Activated CD4-positive, alpha-beta T cell treated with anti-CD3 and anti-CD28 coated beads, Interleukin-2, amount 10 ng/mL, durations not matched to agents 7 days and 5 days (primary cell): Measurements from ENCODE around the gene TLR7. TPM values are rescaled to one million over a fixed set of nuclear protein-coding genes. Genes with fewer than 3 reads are reported as not detected.

Experiments used
- CTCF ChIA-PET: fragments of 350-600 bp; sonication (Branson Sonifier 250); formaldehyde crosslinking; loops from one replicate; lab custom pipeline; 2021; ENCODE audit warnings: antibody characterized with exemption; lab: Charles Lee
- POLR2A ChIA-PET: fragments of 350-600 bp; sonication (Branson Sonifier 250); formaldehyde crosslinking; loops from one replicate; lab custom pipeline; 2021; ENCODE audit warnings: antibody characterized with exemption; lab: Charles Lee
- DNase-seq: peaks from one replicate; pipeline ENCODE4 v3.0.0-alpha.2; 2020
- H3K27ac Mint-ChIP-seq: one replicate; pipeline ENCODE4 v1.8.0; 2021; ENCODE audit warnings: mild to moderate bottlenecking, moderate library complexity, mixed read lengths
- H3K27me3 Mint-ChIP-seq: one replicate; pipeline ENCODE4 v1.8.0; 2021; ENCODE audit warnings: mixed read lengths
- H3K36me3 Mint-ChIP-seq: one replicate; pipeline ENCODE4 v1.8.0; 2021; ENCODE audit warnings: low read depth, mixed read lengths
- H3K4me1 Mint-ChIP-seq: one replicate; pipeline ENCODE4 v1.8.0; 2021; ENCODE audit warnings: mixed read lengths
- H3K4me3 Mint-ChIP-seq: one replicate; pipeline ENCODE4 v1.8.0; 2021; ENCODE audit warnings: mild to moderate bottlenecking, moderate library complexity, mixed read lengths
- H3K9me3 Mint-ChIP-seq: one replicate; pipeline ENCODE4 v1.8.0; 2021; ENCODE audit warnings: mixed read lengths
- total RNA-seq, 2 experiments: library from RNA; stranded (reverse); gene quantifications; one replicate each; pipeline ENCODE4 v1.2.3, GENCODE V29; 2021

Gene TLR7
- total RNA-seq, 2 experiments from 2014 or later, result 0.10 to 0.19 TPM

GRCh38 chrX:12912791-12913482 is 46.1 kb downstream of the TLR7 start:
- ChIA-PET POLR2A (no interaction called here), CTCF (interaction anchor here (1.3 kb wide), 1 partner anchor 34 kb away, joined by 3 read pairs; no protein-coding TSS in a partner anchor)
- peaks cover 19% of the 10 kb centered on the region for H3K4me1 Mint-ChIP-seq
- no peaks in the 10 kb centered on the region for H3K9me3 Mint-ChIP-seq
- H3K4me3 Mint-ChIP-seq, result no peak overlapping the region
- no peaks in the 10 kb centered on the region for H3K36me3 Mint-ChIP-seq
- no peak overlapping the region for H3K27ac Mint-ChIP-seq
- peaks cover 2% of the 10 kb centered on the region for H3K27me3 Mint-ChIP-seq
- no peak for DNase-seq

GRCh38 chrX:12917753-12918152 is 50.9 kb downstream of the TLR7 start:
- Mint-ChIP-seq H3K36me3 (no peaks in the 10 kb centered on the region), H3K27me3 (peaks cover 2% of the 10 kb centered on the region), H3K4me1 (no peaks in the 10 kb centered on the region), H3K4me3 (no peak overlapping the region), H3K27ac (no peak overlapping the region), H3K9me3 (peaks cover 3% of the 10 kb centered on the region)
- POLR2A ChIA-PET, result no interaction called here
- no peak for DNase-seq
- CTCF ChIA-PET, result interaction anchor here (0.6 to 1.1 kb wide), 3 partner anchors 29 to 528 kb away, joined by 3 read pairs; no protein-coding TSS in a partner anchor

GRCh38 chrX:12919051-12919450 is 52.2 kb downstream of the TLR7 start:
- Mint-ChIP-seq H3K9me3 (peaks cover 3% of the 10 kb centered on the region), H3K4me1 (no peaks in the 10 kb centered on the region), H3K27ac (no peak overlapping the region), H3K36me3 (no peaks in the 10 kb centered on the region), H3K27me3 (peaks cover 2% of the 10 kb centered on the region), H3K4me3 (no peak overlapping the region)
- POLR2A ChIA-PET, result no interaction called here
- CTCF ChIA-PET, result no interaction called here
- no peak for DNase-seq

- CTCF ChIA-PET, result no interaction called here
- no peaks in the 10 kb centered on the region for H3K27me3 Mint-ChIP-seq
- H3K9me3 Mint-ChIP-seq, result peaks cover 3% of the 10 kb centered on the region
- no peaks in the 10 kb centered on the region for H3K36me3 Mint-ChIP-seq
- no peak overlapping the region for H3K4me3 Mint-ChIP-seq
- H3K27ac Mint-ChIP-seq, result no peak overlapping the region
- no peak for DNase-seq
- no peaks in the 10 kb centered on the region for H3K4me1 Mint-ChIP-seq
- POLR2A ChIA-PET, result no interaction called here
Measured at GRCh38 chrX:12919620-12920019, 52.7 kb downstream of the TLR7 start.

- no peak for DNase-seq
- Mint-ChIP-seq H3K27ac (no peak overlapping the region), H3K4me1 (no peaks in the 10 kb centered on the region), H3K27me3 (peaks cover 3% of the 10 kb centered on the region), H3K36me3 (no peaks in the 10 kb centered on the region), H3K4me3 (no peak overlapping the region), H3K9me3 (peaks cover 3% of the 10 kb centered on the region)
- ChIA-PET POLR2A (no interaction called here), CTCF (no interaction called here)
Measured at GRCh38 chrX:12920990-12921389, 54.1 kb downstream of the TLR7 start.

GRCh38 chrX:12921886-12922598 is 55.2 kb downstream of the TLR7 start:
- Mint-ChIP-seq H3K36me3 (no peaks in the 10 kb centered on the region), H3K4me3 (no peak overlapping the region), H3K27ac (no peak overlapping the region), H3K4me1 (no peaks in the 10 kb centered on the region), H3K9me3 (peaks cover 3% of the 10 kb centered on the region), H3K27me3 (peaks cover 3% of the 10 kb centered on the region)
- POLR2A ChIA-PET, result no interaction called here
- no peak for DNase-seq
- CTCF ChIA-PET, result interaction anchor here (0.7 to 0.9 kb wide), 2 partner anchors 9 to 183 kb away, joined by 3 read pairs; no protein-coding TSS in a partner anchor

- Mint-ChIP-seq H3K27ac (no peak overlapping the region), H3K27me3 (peaks cover 3% of the 10 kb centered on the region), H3K36me3 (no peaks in the 10 kb centered on the region), H3K4me3 (no peak overlapping the region), H3K9me3 (peaks cover 3% of the 10 kb centered on the region), H3K4me1 (no peaks in the 10 kb centered on the region)
- CTCF ChIA-PET, result no interaction called here
- POLR2A ChIA-PET, result no interaction called here
- DNase-seq, result no peak
Measured at GRCh38 chrX:12922599-12922919, 55.7 kb downstream of the TLR7 start.

GRCh38 chrX:12929701-12930100 is 62.8 kb downstream of the TLR7 start:
- peaks cover 6% of the 10 kb centered on the region for H3K9me3 Mint-ChIP-seq
- no peak for DNase-seq
- H3K27me3 Mint-ChIP-seq, result peaks cover 3% of the 10 kb centered on the region
- ChIA-PET POLR2A (interaction anchor here (0.7 kb wide), 1 partner anchor 514 kb away, joined by 3 read pairs; no protein-coding TSS in a partner anchor), CTCF (interaction anchor here (2.1 kb wide), 1 partner anchor 17 kb away, joined by 10 read pairs; no protein-coding TSS in a partner anchor)
- no peaks in the 10 kb centered on the region for H3K4me1 Mint-ChIP-seq
- H3K4me3 Mint-ChIP-seq, result no peak overlapping the region
- no peak overlapping the region for H3K27ac Mint-ChIP-seq
- no peaks in the 10 kb centered on the region for H3K36me3 Mint-ChIP-seq

GRCh38 chrX:12930150-12930549 is 63.3 kb downstream of the TLR7 start:
- no peaks in the 10 kb centered on the region for H3K4me1 Mint-ChIP-seq
- H3K4me3 Mint-ChIP-seq, result no peak overlapping the region
- DNase-seq, result no peak
- ChIA-PET POLR2A (interaction anchor here (0.7 kb wide), 1 partner anchor 514 kb away, joined by 3 read pairs; no protein-coding TSS in a partner anchor), CTCF (interaction anchor here (0.6 to 2.1 kb wide), 3 partner anchors 9 to 684 kb away, joined by 3 to 10 read pairs (median 3); no protein-coding TSS in a partner anchor)
- H3K27ac Mint-ChIP-seq, result no peak overlapping the region
- no peaks in the 10 kb centered on the region for H3K36me3 Mint-ChIP-seq
- peaks cover 2% of the 10 kb centered on the region for H3K27me3 Mint-ChIP-seq
- H3K9me3 Mint-ChIP-seq, result peaks cover 6% of the 10 kb centered on the region

- Mint-ChIP-seq H3K4me1 (no peaks in the 10 kb centered on the region), H3K27ac (no peak overlapping the region), H3K27me3 (no peaks in the 10 kb centered on the region), H3K9me3 (peaks cover 6% of the 10 kb centered on the region), H3K36me3 (no peaks in the 10 kb centered on the region), H3K4me3 (no peak overlapping the region)
- DNase-seq, result no peak
- POLR2A ChIA-PET, result no interaction called here
- CTCF ChIA-PET, result interaction anchor here (1.1 to 1.4 kb wide), 2 partner anchors 14 to 18 kb away, joined by 3 read pairs; no protein-coding TSS in a partner anchor
Measured at GRCh38 chrX:12932244-12932643, 65.4 kb downstream of the TLR7 start.

- peaks cover 4% of the 10 kb centered on the region for H3K9me3 Mint-ChIP-seq
- POLR2A ChIA-PET, result no interaction called here
- H3K27ac Mint-ChIP-seq, result no peak overlapping the region
- H3K27me3 Mint-ChIP-seq, result no peaks in the 10 kb centered on the region
- no peak for DNase-seq
- no peaks in the 10 kb centered on the region for H3K36me3 Mint-ChIP-seq
- CTCF ChIA-PET, result interaction anchor here (1.0 kb wide), 1 partner anchor 12 kb away, joined by 4 read pairs; no protein-coding TSS in a partner anchor
- no peak overlapping the region for H3K4me3 Mint-ChIP-seq
- H3K4me1 Mint-ChIP-seq, result no peaks in the 10 kb centered on the region
Measured at GRCh38 chrX:12934850-12935249, 68.0 kb downstream of the TLR7 start.

GRCh38 chrX:12936947-12937346 is 70.1 kb downstream of the TLR7 start:
- Mint-ChIP-seq H3K27me3 (no peaks in the 10 kb centered on the region), H3K27ac (no peak overlapping the region), H3K36me3 (no peaks in the 10 kb centered on the region), H3K4me1 (no peaks in the 10 kb centered on the region), H3K4me3 (no peak overlapping the region), H3K9me3 (no peaks in the 10 kb centered on the region)
- POLR2A ChIA-PET, result no interaction called here
- CTCF ChIA-PET, result interaction anchor here (1.9 kb wide), 1 partner anchor 10 kb away, joined by 14 read pairs; no protein-coding TSS in a partner anchor
- DNase-seq, result no peak
